ENCODE results near the gene SUMO1.

SUMO1 gene

GRCh38 chr2:202215179-202215578 is 23.2 kb downstream of the SUMO1 start:
- Histone ChIP-seq H3K27ac (no peak overlapping the region), H3K4me3 (ENCODE audit: low read depth, low read length) (no peak overlapping the region), H3K4me1 (peaks cover under 1% of the 10 kb centered on the region), H3K36me3 (ENCODE audit: control insufficient read depth, insufficient read depth, low read length) (no peaks in the 10 kb centered on the region), H3K4me2 (ENCODE audit: low read length) (no peak overlapping the region), H3K9ac (no peak overlapping the region), H3K79me2 (peaks cover 16% of the 10 kb centered on the region), H3K27me3 (ENCODE audit: control insufficient read depth, insufficient read depth, low read length) (no peaks in the 10 kb centered on the region), H2AFZ (no peak overlapping the region), H3K9me3 (ENCODE audit: control insufficient read depth, low read length) (no peaks in the 10 kb centered on the region)
- TF ChIP-seq CTCF (IDR thresholded peaks at IDR 0.05): no peak

GRCh38 chr2:202208526-202208925 is 29.9 kb downstream of the SUMO1 start:
- Histone ChIP-seq H3K36me3 (ENCODE audit: control insufficient read depth, insufficient read depth, low read length) (no peaks in the 10 kb centered on the region), H3K79me2 (peaks cover 8% of the 10 kb centered on the region)

GRCh38 chr2:202204855-202205254 is 33.5 kb downstream of the SUMO1 start:
- Histone ChIP-seq H3K79me2 (no peaks in the 10 kb centered on the region), H3K36me3 (ENCODE audit: control insufficient read depth, insufficient read depth, low read length) (no peaks in the 10 kb centered on the region), H3K9ac (no peak overlapping the region)

More at GRCh38 chr2:202208526-202208925, 29.9 kb downstream of the SUMO1 start:
- H3K4me3 ChIP-seq (ENCODE audit: low read depth, low read length): no peak overlapping the region
- H3K4me1 ChIP-seq: no peaks in the 10 kb centered on the region
- H3K9me3 ChIP-seq (ENCODE audit: control insufficient read depth, low read length): no peaks in the 10 kb centered on the region
- H3K27me3 ChIP-seq (ENCODE audit: control insufficient read depth, insufficient read depth, low read length): no peaks in the 10 kb centered on the region
- no peak overlapping the region for H3K9ac ChIP-seq
- H2AFZ ChIP-seq: no peak overlapping the region
- TF ChIP-seq CTCF (IDR thresholded peaks at IDR 0.05): no peak
- H3K4me2 ChIP-seq (ENCODE audit: low read length): no peak overlapping the region
- H3K27ac ChIP-seq: no peak overlapping the region

GRCh38 chr2:202203348-202203747 is 35.0 kb downstream of the SUMO1 start:
- Histone ChIP-seq H3K27me3 (ENCODE audit: control insufficient read depth, insufficient read depth, low read length) (no peaks in the 10 kb centered on the region), H2AFZ (no peak overlapping the region), H3K4me2 (ENCODE audit: low read length) (no peak overlapping the region), H3K9me3 (ENCODE audit: control insufficient read depth, low read length) (no peaks in the 10 kb centered on the region), H3K36me3 (ENCODE audit: control insufficient read depth, insufficient read depth, low read length) (no peaks in the 10 kb centered on the region), H3K79me2 (no peaks in the 10 kb centered on the region), H3K4me1 (no peaks in the 10 kb centered on the region), H3K4me3 (ENCODE audit: low read depth, low read length) (no peak overlapping the region), H3K27ac (no peak overlapping the region), H3K9ac (no peak overlapping the region)
- TF ChIP-seq CTCF (IDR thresholded peaks at IDR 0.05): no peak

More at GRCh38 chr2:202204855-202205254, 33.5 kb downstream of the SUMO1 start:
- Histone ChIP-seq H3K27ac (no peak overlapping the region), H3K4me2 (ENCODE audit: low read length) (no peak overlapping the region), H3K4me3 (ENCODE audit: low read depth, low read length) (no peak overlapping the region), H2AFZ (no peak overlapping the region), H3K27me3 (ENCODE audit: control insufficient read depth, insufficient read depth, low read length) (no peaks in the 10 kb centered on the region), H3K9me3 (ENCODE audit: control insufficient read depth, low read length) (no peaks in the 10 kb centered on the region), H3K4me1 (no peaks in the 10 kb centered on the region)
- no peak for TF ChIP-seq CTCF (IDR thresholded peaks at IDR 0.05)
